Stimulated activated CD8-positive, alpha-beta memory T cell treated with anti-CD3 and anti-CD28 coated beads, Interleukin-15, amount 100 ng/mL, for 24 hours (primary cell): ENCODE results near the gene TSPOAP1.

Experiments used
- DNase-seq: peaks from one replicate; pipeline ENCODE4 v3.0.0-alpha.2; 2020; ENCODE audit warnings: low read depth

The TSPOAP1 gene

DNA sequence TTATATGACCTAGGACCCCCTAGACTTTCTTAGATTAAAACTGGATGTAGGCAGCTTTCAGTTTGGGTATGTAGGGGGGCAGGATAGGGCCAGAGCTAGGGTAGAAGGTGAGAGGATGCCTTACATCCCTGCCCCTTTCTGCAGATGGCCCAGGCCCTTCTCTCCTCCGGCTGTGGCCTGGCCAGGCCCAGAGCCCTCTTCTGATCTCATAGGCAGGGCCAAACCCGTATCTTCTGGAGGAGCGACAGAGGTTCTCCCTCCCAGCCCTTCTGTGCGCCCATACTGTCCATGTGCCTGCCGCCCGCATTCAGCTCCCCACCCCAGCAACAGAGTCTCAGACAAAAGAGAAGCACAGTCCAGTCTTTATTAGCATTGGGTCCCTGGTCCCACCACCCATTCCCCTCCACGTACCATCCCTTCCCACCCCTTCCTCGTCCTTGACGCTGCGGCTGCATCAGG lies 2.0 kb upstream of the TSPOAP1 start:
- DNase-seq, result no peak

DNA sequence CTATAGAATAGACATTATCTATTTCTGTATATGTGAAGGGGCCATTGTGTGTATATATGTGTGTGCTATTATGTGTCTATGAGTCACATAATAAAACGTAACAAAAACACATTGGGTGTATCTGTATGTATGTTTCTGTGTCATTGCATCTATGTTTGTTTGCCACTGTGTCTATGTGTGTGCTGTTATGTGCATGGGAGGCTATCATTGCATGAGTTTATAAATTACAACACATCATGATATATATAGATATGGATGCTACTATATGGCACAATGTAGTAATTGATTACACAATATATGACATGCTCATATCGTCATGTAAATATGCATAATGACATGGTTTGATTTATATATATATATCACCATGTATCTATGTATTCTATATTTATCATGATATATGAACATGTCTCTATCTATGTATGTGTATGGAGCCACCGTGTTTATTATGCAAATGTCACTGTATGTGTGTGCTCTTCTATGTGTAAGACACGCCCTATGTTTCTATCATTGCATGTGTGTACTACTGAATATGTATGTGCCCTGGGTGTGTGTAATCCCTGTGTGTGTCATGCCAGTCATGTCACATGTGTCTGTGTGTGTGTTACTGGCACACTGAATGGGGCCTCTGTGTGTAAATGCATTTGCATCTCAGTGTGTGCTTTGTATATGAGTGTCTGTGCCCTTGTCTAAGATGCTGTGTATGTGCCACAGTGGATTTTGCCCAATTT lies 1.4 kb upstream of the TSPOAP1 start:
- no peak for DNase-seq

- peak; percentile 78 for DNase-seq
Measured at GRCh38 chr17:58329035-58329809, 627 bp upstream of the TSPOAP1 start.

GRCh38 chr17:58327363-58328194 lies 1.0 kb downstream of the TSPOAP1 start:
- no peak for DNase-seq

GRCh38 chr17:58326609-58327362 lies 1.8 kb downstream of the TSPOAP1 start:
- no peak for DNase-seq

DNA sequence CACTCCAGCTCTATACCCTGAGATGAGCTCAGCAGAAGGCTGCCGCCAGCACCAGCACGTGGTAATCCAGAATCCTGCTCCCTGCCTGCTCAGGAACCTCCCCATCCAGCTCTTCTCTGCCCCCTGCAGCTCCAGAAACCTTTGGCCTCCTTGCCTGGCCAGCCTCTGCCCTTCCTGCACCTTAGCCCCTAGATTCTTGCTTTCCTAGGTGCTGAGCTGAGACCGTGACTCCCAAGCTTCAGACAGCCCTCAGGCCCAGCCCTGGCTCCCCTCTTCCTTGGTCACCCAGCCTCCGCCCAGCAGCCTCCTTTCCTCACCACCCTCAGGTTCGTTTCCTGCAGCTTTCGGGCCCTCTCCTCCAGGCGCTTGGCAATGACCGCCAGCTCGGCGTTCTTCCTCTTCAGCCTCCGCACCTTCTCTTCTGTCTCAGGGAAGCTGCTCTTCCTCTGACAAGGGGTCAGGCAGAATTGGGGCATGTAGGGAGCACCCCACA lies 2.6 kb downstream of the TSPOAP1 start:
- DNase-seq, result no peak

GRCh38 chr17:58325289-58325726 lies 3.3 kb downstream of the TSPOAP1 start:
- no peak for DNase-seq

- DNase-seq, result no peak
Measured at GRCh38 chr17:58324409-58325288, 3.9 kb downstream of the TSPOAP1 start.

DNA sequence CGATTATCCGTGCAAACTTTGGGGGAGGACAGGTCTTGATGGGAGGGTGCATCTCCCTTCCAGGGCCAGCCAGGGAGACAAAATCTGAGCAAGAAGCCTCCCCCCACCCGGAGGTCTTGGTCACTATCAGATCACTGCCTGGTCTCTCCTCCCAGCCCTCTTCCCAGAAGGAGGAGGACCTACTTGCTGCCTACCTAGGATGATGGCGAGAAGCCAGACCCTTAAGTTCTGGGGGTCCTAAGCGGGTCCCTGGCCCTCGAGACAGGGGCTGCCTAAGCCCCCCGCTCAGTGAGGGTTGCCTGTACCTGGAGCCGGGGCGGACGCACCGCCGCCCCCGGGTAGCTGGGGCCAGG lies 4.6 kb downstream of the TSPOAP1 start:
- no peak for DNase-seq

GRCh38 chr17:58323366-58324055 lies 5.1 kb downstream of the TSPOAP1 start:
- DNase-seq, result no peak

GRCh38 chr17:58322581-58323185 lies 5.9 kb downstream of the TSPOAP1 start:
- no peak for DNase-seq

GRCh38 chr17:58321571-58322525 lies 6.7 kb downstream of the TSPOAP1 start:
- no peak for DNase-seq

DNA sequence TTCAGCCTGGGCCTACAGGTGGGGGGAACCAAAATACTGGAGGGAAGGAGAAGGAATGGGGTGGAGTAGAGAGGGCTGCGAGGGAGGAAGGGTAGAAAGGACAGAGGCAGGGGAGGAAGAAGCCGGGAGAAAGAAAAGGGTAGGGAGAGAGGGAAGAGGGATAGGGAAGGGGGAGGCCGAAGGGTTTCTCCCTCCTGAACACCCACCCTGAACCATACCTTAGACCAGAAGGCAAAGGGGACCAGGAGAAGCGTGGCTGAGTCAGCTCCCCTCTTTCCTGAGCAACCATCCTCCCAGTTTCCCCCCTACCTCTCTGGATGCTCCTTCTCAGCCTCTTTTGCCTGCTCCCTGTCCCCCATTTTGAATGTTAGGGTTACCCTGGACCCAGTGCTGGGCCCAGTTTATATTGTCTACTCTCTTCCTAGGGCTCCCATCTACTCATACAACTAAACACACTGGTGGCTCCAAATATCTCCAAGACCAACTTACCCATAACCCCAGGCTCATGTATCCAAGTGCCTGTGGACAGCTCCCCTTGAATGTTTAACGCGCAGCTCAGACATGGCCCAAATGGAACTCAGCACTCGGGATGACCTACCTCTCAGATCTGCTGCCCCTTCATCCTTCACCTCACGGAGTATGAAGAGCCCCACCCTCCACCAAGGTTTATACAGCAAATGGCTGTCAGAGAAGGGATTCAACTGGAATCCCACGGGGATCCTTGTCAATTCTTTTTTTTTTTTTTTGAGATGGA lies 7.8 kb downstream of the TSPOAP1 start:
- no peak for DNase-seq

GRCh38 chr17:58320163-58320558 lies 8.4 kb downstream of the TSPOAP1 start:
- no peak for DNase-seq

DNA sequence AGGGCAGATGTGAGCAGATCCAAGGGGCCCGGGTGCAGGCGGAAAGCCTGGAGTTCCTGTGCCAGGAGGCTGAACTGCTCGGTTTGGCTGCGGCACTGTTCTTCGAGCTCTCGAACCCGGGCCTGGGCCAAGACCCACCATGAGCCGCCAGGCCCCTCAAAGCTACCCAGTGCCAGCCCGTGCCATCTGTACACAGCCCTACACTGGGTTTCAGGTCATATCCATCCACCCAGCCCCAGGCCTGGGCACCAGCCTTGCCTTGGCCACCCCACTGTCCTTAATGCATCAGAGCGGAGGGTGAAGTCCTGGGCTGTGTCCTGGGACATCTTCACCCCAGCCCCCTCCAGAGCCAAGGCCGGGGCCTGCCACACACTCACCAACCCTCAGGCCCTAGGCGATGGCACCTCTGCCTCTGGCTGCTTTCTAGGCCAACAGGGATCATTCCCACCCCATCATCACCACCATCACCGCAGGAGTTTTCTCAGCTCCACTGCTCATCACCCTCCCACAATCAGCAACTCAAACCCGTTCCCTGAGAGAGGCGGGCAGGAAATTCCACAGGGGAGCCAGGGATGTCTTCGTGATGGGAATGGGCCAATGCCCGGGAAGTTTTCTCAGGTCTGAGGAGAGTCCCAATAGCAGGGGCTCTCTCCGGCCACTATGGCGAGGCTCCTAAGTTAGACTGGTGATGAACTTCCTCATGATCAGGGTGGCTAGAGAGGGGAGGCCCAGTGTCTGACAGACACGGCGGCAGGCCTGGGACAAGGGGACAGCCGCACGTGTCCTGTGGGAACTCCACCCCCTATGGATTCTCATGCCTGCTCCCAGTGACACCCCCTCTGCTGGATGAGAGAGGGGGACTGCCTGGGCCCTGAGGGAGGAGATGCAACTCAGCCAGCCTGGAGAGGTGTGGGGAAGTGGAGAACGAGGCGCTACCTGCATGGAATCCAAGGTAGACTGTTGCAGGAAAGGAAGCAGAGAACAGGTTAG lies 9.1 kb downstream of the TSPOAP1 start:
- no peak for DNase-seq

- DNase-seq, result no peak
Measured at GRCh38 chr17:58318627-58319172, 9.9 kb downstream of the TSPOAP1 start.
